WTC11 (cell line): ENCODE data around the gene ST6GALNAC6. TPM values are rescaled to one million over a fixed set of nuclear protein-coding genes. Genes with fewer than 3 reads are reported as not detected.

Experiments used
- ATAC-seq: fragments of 200-7000 bp; cut with Tn5 transposase; 2 replicates; pipeline ENCODE4 v1.10.0; 2021; ENCODE audit warnings: mild to moderate bottlenecking, moderate library complexity
- CTCF ChIA-PET: fragments of 300-600 bp; sonication (Branson Sonifier 250); formaldehyde crosslinking; loops from one replicate; lab custom pipeline; 2021; ENCODE audit warnings: antibody characterized with exemption; lab: Charles Lee
- POLR2A ChIA-PET: fragments of 350-600 bp; sonication (Branson Sonifier 250); formaldehyde crosslinking; loops from one replicate; lab custom pipeline; 2021; ENCODE audit warnings: antibody characterized with exemption; lab: Charles Lee
- DNase-seq: peaks from one replicate; pipeline ENCODE4 v3.0.0; 2021; ENCODE audit warnings: low spot score
- H3K27ac Mint-ChIP-seq: 2 replicates; pipeline ENCODE4 v1.8.0; 2021; ENCODE audit warnings: mixed read lengths
- H3K27me3 Mint-ChIP-seq: 2 replicates; pipeline ENCODE4 v1.8.0; 2021; ENCODE audit warnings: low read depth, mild to moderate bottlenecking, moderate library complexity, mixed read lengths
- H3K36me3 Mint-ChIP-seq: 2 replicates; pipeline ENCODE4 v1.8.0; 2021; ENCODE audit warnings: mixed read lengths
- H3K4me1 Mint-ChIP-seq: 2 replicates; pipeline ENCODE4 v1.8.0; 2022; ENCODE audit warnings: mixed read lengths
- H3K4me3 Mint-ChIP-seq: 2 replicates; pipeline ENCODE4 v1.8.0; 2021; ENCODE audit warnings: mild to moderate bottlenecking, moderate library complexity, mixed read lengths
- H3K9me3 Mint-ChIP-seq: 2 replicates; pipeline ENCODE4 v1.8.0; 2021; ENCODE audit warnings: mixed read lengths
- ARID4B ChIP-seq: sonication (generic); formaldehyde crosslinking; IDR thresholded peaks from 2 replicates; pipeline ENCODE4 v1.8.0; 2023; ENCODE audit warnings: missing genetic modification reagents, mild to moderate bottlenecking, borderline replicate concordance
- ATF1 ChIP-seq: sonication (generic); formaldehyde crosslinking; IDR thresholded peaks from 2 replicates; pipeline ENCODE4 v1.8.1; 2023; ENCODE audit warnings: mild to moderate bottlenecking, moderate library complexity, missing genetic modification reagents
- ATF2 ChIP-seq: sonication (generic); formaldehyde crosslinking; IDR thresholded peaks from 2 replicates; pipeline ENCODE4 v1.8.1; 2022; ENCODE audit warnings: low read depth, missing genetic modification reagents, borderline replicate concordance
- CBFB ChIP-seq: sonication (generic); formaldehyde crosslinking; IDR thresholded peaks from 2 replicates; pipeline ENCODE4 v1.8.1; 2022; ENCODE audit warnings: mild to moderate bottlenecking, low read depth, missing genetic modification reagents
- EMX1 ChIP-seq: fragments of 250-450 bp; sonication (Bioruptor Pico); IDR thresholded peaks from 2 replicates; pipeline ENCODE4 v1.8.0; 2021; ENCODE audit warnings: mild to moderate bottlenecking
- FOXJ3 ChIP-seq: sonication (generic); formaldehyde crosslinking; IDR thresholded peaks from 2 replicates; pipeline ENCODE4 v1.9.0; 2021; ENCODE audit warnings: missing genetic modification reagents, mild to moderate bottlenecking, borderline replicate concordance
- FOXP1 ChIP-seq: sonication (generic); formaldehyde crosslinking; IDR thresholded peaks from 2 replicates; pipeline ENCODE4 v1.8.0; 2022; ENCODE audit warnings: missing genetic modification reagents, mild to moderate bottlenecking, moderate library complexity, borderline replicate concordance
- HMGA2 ChIP-seq: fragments of 250-450 bp; sonication (Bioruptor Pico); IDR thresholded peaks from 2 replicates; pipeline ENCODE4 v1.4.0; 2021; ENCODE audit warnings: mild to moderate bottlenecking, moderate library complexity
- MAX ChIP-seq: sonication (generic); formaldehyde crosslinking; IDR thresholded peaks from 2 replicates; pipeline ENCODE4 v1.8.0; 2022; ENCODE audit warnings: mild to moderate bottlenecking, missing genetic modification reagents
- NFYB ChIP-seq: sonication (generic); formaldehyde crosslinking; conservative IDR thresholded peaks from 2 replicates; pipeline ENCODE4 v1.8.0; 2022; ENCODE audit warnings: low read depth, missing genetic modification reagents
- NR3C1 ChIP-seq: sonication (generic); formaldehyde crosslinking; conservative IDR thresholded peaks from 2 replicates; pipeline ENCODE4 v1.8.1; 2023; ENCODE audit warnings: low read depth, mild to moderate bottlenecking, missing genetic modification reagents
- SMAD3 ChIP-seq: sonication (generic); formaldehyde crosslinking; IDR thresholded peaks from 2 replicates; pipeline ENCODE4 v1.8.0; 2022; ENCODE audit warnings: missing genetic modification reagents, mild to moderate bottlenecking, borderline replicate concordance
- SMAD4 ChIP-seq: sonication (generic); formaldehyde crosslinking; IDR thresholded peaks from 2 replicates; pipeline ENCODE4 v1.8.0; 2022; ENCODE audit warnings: mild to moderate bottlenecking, missing genetic modification reagents
- STAT6 ChIP-seq: sonication (generic); formaldehyde crosslinking; conservative IDR thresholded peaks from 2 replicates; pipeline ENCODE4 v1.8.1; 2023; ENCODE audit warnings: mild to moderate bottlenecking, low read depth, missing genetic modification reagents, moderate library complexity
- ZBTB43 ChIP-seq: sonication (generic); formaldehyde crosslinking; IDR thresholded peaks from 2 replicates; pipeline ENCODE4 v1.8.1; 2023; ENCODE audit warnings: mild to moderate bottlenecking, missing genetic modification reagents
- ZMAT4 ChIP-seq: fragments of 250-450 bp; sonication (Bioruptor Pico); IDR thresholded peaks from 2 replicates; pipeline ENCODE4 v1.9.0; 2021; ENCODE audit warnings: mild to moderate bottlenecking
- ZNF263 ChIP-seq: sonication (generic); formaldehyde crosslinking; IDR thresholded peaks from 2 replicates; pipeline ENCODE4 v1.8.1; 2022; ENCODE audit warnings: low read depth, mild to moderate bottlenecking, moderate library complexity, missing genetic modification reagents
- ZNF317 ChIP-seq: sonication (generic); formaldehyde crosslinking; IDR thresholded peaks from 2 replicates; pipeline ENCODE4 v1.8.1; 2023; ENCODE audit warnings: low read depth, mild to moderate bottlenecking, moderate library complexity, missing genetic modification reagents, borderline replicate concordance
- ZNF396 ChIP-seq: fragments of 250-450 bp; sonication (Bioruptor Pico); IDR thresholded peaks from 2 replicates; pipeline ENCODE4 v1.8.0; 2021; ENCODE audit warnings: mild to moderate bottlenecking, moderate library complexity, borderline replicate concordance
- total RNA-seq: library from RNA; stranded (reverse); gene quantifications from 3 replicates; pipeline ENCODE4 v1.2.3, GENCODE V29; 2021

The ST6GALNAC6 gene
- total RNA-seq, 1 experiment from 2014 or later = 47.5 TPM

GRCh38 chr9:127847178-127847510 is 52.3 kb downstream of the ST6GALNAC6 start:
- Mint-ChIP-seq H3K27ac (no peak overlapping the region), H3K36me3 (peaks cover 12% of the 10 kb centered on the region), H3K9me3 (peaks cover 16% of the 10 kb centered on the region), H3K4me1 (peaks cover 9% of the 10 kb centered on the region), H3K4me3 (no peak overlapping the region), H3K27me3 (no peaks in the 10 kb centered on the region)
- ChIA-PET POLR2A (interaction anchor here (1.0 kb wide), 1 partner anchor 18 kb away, joined by 3 read pairs; no protein-coding TSS in a partner anchor), CTCF (interaction anchor here (1.4 kb wide), 1 partner anchor 22 kb away, joined by 3 read pairs; no protein-coding TSS in a partner anchor)
- DNase-seq (no peak), ATAC-seq (no peak)
- TF ChIP-seq FOXP1 (CRISPR knock-in tag) = no peak
- TF ChIP-seq NR3C1 (CRISPR knock-in tag) = no peak
- TF ChIP-seq ZNF317 (CRISPR knock-in tag) = no peak
- no peak for TF ChIP-seq ATF2 (CRISPR knock-in tag)
- TF ChIP-seq NFYB (CRISPR knock-in tag) = no peak
- no peak for TF ChIP-seq ZNF263 (CRISPR knock-in tag)
- no peak for TF ChIP-seq ZNF396
- no peak for TF ChIP-seq ATF1 (CRISPR knock-in tag)
- TF ChIP-seq HMGA2 (CRISPR knock-in tag) = no peak
- TF ChIP-seq STAT6 (CRISPR knock-in tag) = no peak
- TF ChIP-seq SMAD3 (CRISPR knock-in tag) = no peak
- TF ChIP-seq ZMAT4 (CRISPR knock-in tag) = no peak
- TF ChIP-seq MAX (CRISPR knock-in tag) = no peak
- no peak for TF ChIP-seq SMAD4 (CRISPR knock-in tag)
- TF ChIP-seq CBFB (CRISPR knock-in tag) = no peak
- no peak for TF ChIP-seq EMX1 (CRISPR knock-in tag)
- TF ChIP-seq ARID4B (CRISPR knock-in tag) = no peak
- TF ChIP-seq FOXJ3 (CRISPR knock-in tag) = no peak
- no peak for TF ChIP-seq ZBTB43 (CRISPR knock-in tag)
